Naive B cell (primary cell): Measurements from ENCODE around the gene UBA6. TPM values are rescaled to one million over a fixed set of nuclear protein-coding genes. Genes with fewer than 3 reads are reported as not detected.
"Not testable (repeated sequence)": the region's sequence is repeated elsewhere in the genome, so short reads cannot be mapped to it uniquely, and the experiment has no call there.

Experiments
- ATAC-seq, 2 donors: fragments of 150-1000 bp; cut with Tn5 transposase; 2 replicates each; pipeline ENCODE4 v1.10.0; 2021; ENCODE audit warnings: low read depth in 2 of 2, mild to moderate bottlenecking in 2 of 2, moderate library complexity in 2 of 2
- DNase-seq: peaks from one replicate; pipeline ENCODE4 v3.0.0; 2022
- H3K27ac Mint-ChIP-seq, 6 donors: one replicate each; pipeline ENCODE4 v1.8.0; 2020 to 2022; ENCODE audit warnings: mild to moderate bottlenecking in 6 of 6, mixed read lengths in 6 of 6, moderate library complexity in 5 of 6, inconsistent platforms in 2 of 6
- H3K27me3 Mint-ChIP-seq, 3 donors: one replicate each; pipeline ENCODE4 v1.8.0; 2021 to 2022; ENCODE audit warnings: mixed read lengths in 3 of 3, mild to moderate bottlenecking in 1 of 3
- H3K36me3 Mint-ChIP-seq, 2 donors: one replicate each; pipeline ENCODE4 v1.8.0; 2020 to 2022; ENCODE audit warnings: mixed read lengths in 2 of 2, inconsistent platforms in 1 of 2, mild to moderate bottlenecking in 1 of 2
- H3K4me1 Mint-ChIP-seq, 3 donors: one replicate each; pipeline ENCODE4 v1.8.0; 2020 to 2022; ENCODE audit warnings: mixed read lengths in 3 of 3, inconsistent platforms in 1 of 3, mild to moderate bottlenecking in 1 of 3, moderate library complexity in 1 of 3
- H3K4me3 Mint-ChIP-seq, 8 donors: one replicate each; pipeline ENCODE4 v1.8.0; 2020 to 2022; ENCODE audit warnings: mild to moderate bottlenecking in 8 of 8, mixed read lengths in 8 of 8, moderate library complexity in 8 of 8, inconsistent platforms in 2 of 8
- H3K9me3 Mint-ChIP-seq, 7 donors: one replicate each; pipeline ENCODE4 v1.8.0; 2020 to 2022; ENCODE audit warnings: mixed read lengths in 7 of 7, mild to moderate bottlenecking in 5 of 7, inconsistent platforms in 2 of 7, moderate library complexity in 1 of 7
- polyA plus RNA-seq, 6 donors: library from polyadenylated mRNA; unstranded; fragments of 300-500 nt; fragmentation: Illumina TruSeq; gene quantifications; one replicate each; pipeline ENCODE4 v1.2.3, GENCODE V29; 2021; ENCODE audit warnings: low read depth in 6 of 6

The UBA6 gene
- polyA plus RNA-seq = 10 to 100 TPM; 10.3 to 40.9 (median 26.6) TPM

DNA sequence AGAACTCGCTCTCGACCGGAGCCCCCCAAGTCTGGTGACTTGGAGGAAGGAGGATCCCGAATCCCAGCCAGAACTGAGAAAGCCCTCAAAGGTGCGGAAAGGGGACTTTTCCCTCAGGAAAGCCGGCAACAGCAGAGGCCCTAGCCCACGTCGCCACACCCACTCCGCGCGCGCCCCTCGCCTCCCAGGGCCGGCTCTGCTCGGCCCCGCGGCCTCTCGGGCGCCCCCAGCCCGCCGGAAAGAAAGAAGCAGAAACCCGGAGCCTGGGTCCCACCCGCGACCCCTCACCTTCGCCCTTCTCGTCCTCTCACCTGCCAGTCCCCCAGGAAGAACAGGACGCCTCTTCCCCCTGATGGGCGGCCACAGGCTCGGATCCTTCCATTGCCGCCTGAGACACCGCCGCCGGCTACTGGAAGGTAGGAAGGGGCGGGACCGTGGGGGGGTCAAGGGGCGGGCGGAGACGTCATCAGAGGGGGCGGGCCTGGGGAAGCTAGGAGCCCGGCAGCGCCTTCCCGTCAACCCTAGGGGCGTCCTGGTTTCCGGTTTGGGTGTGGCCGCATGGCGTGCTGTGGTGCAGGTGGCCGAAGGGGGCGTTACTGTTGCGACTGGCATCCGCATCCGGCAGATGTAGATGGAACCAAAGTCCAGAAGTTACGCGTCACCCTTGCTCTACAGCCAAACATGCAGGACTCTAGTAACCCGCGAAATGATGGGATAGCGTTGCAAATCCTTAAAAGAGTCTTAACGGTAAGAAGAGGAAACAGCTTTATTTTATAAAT, at the start of gene UBA6:
UBA6 (minus strand) TSS at position 418 of the 779 bp plus-strand sequence; CDS start at position 382, 36 bp downstream.
- ATAC-seq (peak; percentile 95), DNase-seq (peak; percentile 94)
- Mint-ChIP-seq H3K9me3 (peaks cover 0 to 2% (median 0%) of the 10 kb centered on the region in 7 donors), H3K27ac (peak within 1 kb of the TSS; percentile 96 to 99 (median 98)), H3K27me3 (no peaks in the 10 kb centered on the region), H3K36me3 (peaks cover under 1 to 4% of the 10 kb centered on the region in 2 donors), H3K4me1 (peaks cover 37 to 67% (median 53%) of the 10 kb centered on the region in 3 donors), H3K4me3 (peak within 1 kb of the TSS; percentile 91 to 99 (median 96))

GRCh38 chr4:67750691-67751090, 49.7 kb upstream of the UBA6 start:
- no peak for ATAC-seq
- no peaks in the 10 kb centered on the region for H3K27me3 Mint-ChIP-seq
- H3K27ac Mint-ChIP-seq = no peak overlapping the region
- H3K4me3 Mint-ChIP-seq = no peak overlapping the region
- H3K9me3 Mint-ChIP-seq = no peaks in the 10 kb centered on the region
- no peak for DNase-seq
- H3K36me3 Mint-ChIP-seq = no peaks in the 10 kb centered on the region
- peaks cover 3 to 8% (median 3%) of the 10 kb centered on the region in 3 donors for H3K4me1 Mint-ChIP-seq

DNA sequence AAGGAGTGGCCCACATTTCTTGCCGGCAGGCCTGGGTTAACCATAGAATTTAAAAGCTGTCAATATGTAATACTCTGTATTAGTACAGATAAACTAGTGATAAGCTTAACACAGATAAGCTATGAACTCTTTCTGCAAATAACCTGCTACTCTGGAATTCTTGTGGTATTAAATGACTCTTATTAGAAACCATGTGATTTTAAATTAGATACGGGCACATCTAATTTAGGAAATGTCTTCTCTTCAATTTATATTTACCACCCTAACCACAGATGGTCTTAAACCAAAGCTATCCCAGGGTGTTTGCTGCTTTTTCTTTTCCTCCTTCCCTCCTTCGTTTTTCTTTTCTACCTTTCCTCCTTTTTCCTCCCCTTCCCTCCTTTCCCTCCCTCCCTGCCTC, 48.3 kb upstream of the UBA6 start:
- H3K27ac Mint-ChIP-seq = no peak overlapping the region
- H3K27me3 Mint-ChIP-seq = no peaks in the 10 kb centered on the region
- H3K9me3 Mint-ChIP-seq = no peaks in the 10 kb centered on the region
- DNase-seq = no peak
- H3K36me3 Mint-ChIP-seq = no peaks in the 10 kb centered on the region
- peaks cover 3 to 8% (median 3%) of the 10 kb centered on the region in 3 donors for H3K4me1 Mint-ChIP-seq
- ATAC-seq = no peak
- no peak overlapping the region for H3K4me3 Mint-ChIP-seq

- H3K4me1 Mint-ChIP-seq = peaks cover 3 to 8% (median 3%) of the 10 kb centered on the region in 3 donors
- H3K27ac Mint-ChIP-seq = no peak overlapping the region
- H3K36me3 Mint-ChIP-seq = peaks cover 0 to 2% of the 10 kb centered on the region in 2 donors
- no peak for ATAC-seq
- H3K4me3 Mint-ChIP-seq = no peak overlapping the region
- peak; percentile 28 for DNase-seq
- no peaks in the 10 kb centered on the region for H3K27me3 Mint-ChIP-seq
- no peaks in the 10 kb centered on the region for H3K9me3 Mint-ChIP-seq
These were observed 46.0 kb upstream of the UBA6 start for GRCh38 chr4:67746797-67747495.

- Mint-ChIP-seq H3K27me3 (no peaks in the 10 kb centered on the region), H3K4me3 (no peak overlapping the region), H3K4me1 (peaks cover 3 to 8% (median 3%) of the 10 kb centered on the region in 3 donors), H3K27ac (no peak overlapping the region), H3K36me3 (peaks cover 0 to 6% of the 10 kb centered on the region in 2 donors), H3K9me3 (no peaks in the 10 kb centered on the region)
- DNase-seq = no peak
- ATAC-seq = no peak
These were observed 43.8 kb upstream of the UBA6 start for GRCh38 chr4:67744561-67745283.

- no peak overlapping the region for H3K27ac Mint-ChIP-seq
- H3K9me3 Mint-ChIP-seq = no peaks in the 10 kb centered on the region
- H3K27me3 Mint-ChIP-seq = no peaks in the 10 kb centered on the region
These were observed 42.2 kb upstream of the UBA6 start for GRCh38 chr4:67743194-67743593.

GRCh38 chr4:67736262-67736661, 35.3 kb upstream of the UBA6 start:
- Mint-ChIP-seq H3K4me1 (no peaks in the 10 kb centered on the region), H3K4me3 (no peak overlapping the region), H3K9me3 (no peaks in the 10 kb centered on the region), H3K36me3 (peaks cover 0 to 10% of the 10 kb centered on the region in 2 donors), H3K27ac (peak overlapping the region in 1 of 6 donors; percentile 63), H3K27me3 (no peaks in the 10 kb centered on the region)
- no peak for ATAC-seq
- no peak for DNase-seq

More at GRCh38 chr4:67743194-67743593, 42.2 kb upstream of the UBA6 start:
- DNase-seq (no peak), ATAC-seq (no peak)
- peaks cover 0 to 6% of the 10 kb centered on the region in 2 donors for H3K36me3 Mint-ChIP-seq
- H3K4me1 Mint-ChIP-seq = peaks cover 3 to 8% (median 3%) of the 10 kb centered on the region in 3 donors
- H3K4me3 Mint-ChIP-seq = no peak overlapping the region

GRCh38 chr4:67735325-67735724, 34.4 kb upstream of the UBA6 start:
- H3K4me1 Mint-ChIP-seq = no peaks in the 10 kb centered on the region
- ATAC-seq = no peak
- no peaks in the 10 kb centered on the region for H3K27me3 Mint-ChIP-seq
- no peaks in the 10 kb centered on the region for H3K9me3 Mint-ChIP-seq
- H3K27ac Mint-ChIP-seq = no peak overlapping the region
- peaks cover 0 to 10% of the 10 kb centered on the region in 2 donors for H3K36me3 Mint-ChIP-seq
- no peak for DNase-seq
- H3K4me3 Mint-ChIP-seq = no peak overlapping the region

DNA sequence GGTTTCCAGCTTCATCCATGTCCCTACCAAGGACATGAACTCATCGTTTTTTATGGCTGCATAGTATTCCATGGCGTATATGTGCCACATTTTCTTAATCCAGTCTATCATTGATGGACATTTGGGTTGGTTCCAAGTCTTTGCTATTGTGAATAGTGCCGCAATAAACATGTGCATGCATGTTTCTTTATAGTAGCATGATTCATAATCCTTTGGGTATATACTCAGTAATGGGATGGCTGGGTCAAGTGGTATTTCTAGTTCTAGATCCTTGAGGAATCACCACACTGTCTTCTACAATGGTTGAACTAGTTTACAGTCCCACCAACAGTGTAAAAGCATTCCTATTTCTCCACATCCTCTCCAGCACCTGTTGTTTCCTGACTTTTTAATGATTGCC, 29.6 kb upstream of the UBA6 start:
- H3K4me3 Mint-ChIP-seq, ATAC-seq: not testable (repeated sequence)

DNA sequence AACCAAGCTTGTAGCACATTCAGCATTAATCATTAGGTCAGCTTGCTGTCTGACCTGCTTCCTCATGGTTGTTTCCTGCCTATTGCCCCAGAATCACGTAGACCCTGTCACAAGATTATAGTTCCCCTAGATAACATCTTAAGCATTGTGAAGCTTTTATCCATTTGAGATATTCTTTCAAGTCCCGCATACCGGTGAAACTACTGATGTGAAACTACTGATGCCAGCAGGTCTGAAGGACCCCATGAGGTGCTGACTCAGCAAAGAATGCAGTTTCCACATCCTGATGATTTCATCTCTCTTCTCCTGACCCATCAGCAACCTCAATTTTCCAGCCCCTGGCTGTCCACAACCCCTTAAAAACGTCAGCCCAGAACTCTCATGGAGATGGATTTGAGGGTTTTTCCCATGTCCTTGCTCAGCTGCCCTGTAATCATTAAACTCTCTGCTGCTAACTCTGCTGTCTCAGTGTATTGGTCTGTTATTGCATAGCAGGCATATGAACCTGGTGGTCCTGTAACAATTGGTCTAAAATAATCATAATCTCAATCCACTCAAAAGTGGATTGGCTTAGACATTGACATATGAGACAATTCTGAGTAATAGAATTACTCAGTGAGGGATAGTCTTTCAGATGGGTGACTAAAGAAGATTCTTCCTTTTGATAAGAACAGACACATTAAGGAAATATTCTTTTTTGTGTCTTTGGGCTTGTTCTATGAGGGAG, 26.3 kb upstream of the UBA6 start:
- no peak for DNase-seq
- no peak for ATAC-seq
- H3K27ac Mint-ChIP-seq = peak overlapping the region in 1 of 6 donors; percentile 15

More for the DNA sequence above, 29.6 kb upstream of the UBA6 start:
- not testable (repeated sequence) for H3K4me1 Mint-ChIP-seq, DNase-seq, H3K27ac Mint-ChIP-seq, H3K9me3 Mint-ChIP-seq, H3K27me3 Mint-ChIP-seq
- peaks cover 14 to 17% of the 10 kb centered on the region in 2 donors for H3K36me3 Mint-ChIP-seq

DNA sequence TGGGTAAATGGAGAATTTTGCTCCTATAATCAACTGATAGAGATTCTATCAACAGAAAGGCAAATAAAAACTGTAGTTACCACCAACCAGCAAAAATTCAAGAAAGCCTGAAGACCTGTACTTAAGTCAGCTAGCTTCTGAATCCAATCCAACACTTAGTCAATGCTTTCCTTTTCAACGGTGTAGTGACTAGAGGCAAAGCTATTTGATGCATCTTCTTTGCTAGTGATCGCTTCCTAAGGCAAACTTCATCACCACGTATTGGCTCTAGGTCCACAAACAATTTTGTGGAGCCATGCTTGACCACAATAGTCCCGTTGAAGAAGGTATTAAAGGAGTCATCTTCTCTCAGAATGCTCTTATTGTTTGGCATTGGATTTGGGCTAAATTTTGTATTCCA, 25.0 kb upstream of the UBA6 start:
- ATAC-seq (no peak), DNase-seq (no peak)
- Mint-ChIP-seq H3K36me3 (peaks cover 10 to 17% of the 10 kb centered on the region in 2 donors), H3K4me1 (peaks cover 0 to 4% (median 0%) of the 10 kb centered on the region in 3 donors), H3K4me3 (no peak overlapping the region), H3K27ac (peak overlapping the region in 1 of 6 donors; percentile 15), H3K27me3 (no peaks in the 10 kb centered on the region), H3K9me3 (peaks cover 0 to 4% (median 0%) of the 10 kb centered on the region in 7 donors)

More for the DNA sequence above, 26.3 kb upstream of the UBA6 start:
- peaks cover 0 to 3% (median 0%) of the 10 kb centered on the region in 7 donors for H3K9me3 Mint-ChIP-seq
- peaks cover 14 to 17% of the 10 kb centered on the region in 2 donors for H3K36me3 Mint-ChIP-seq
- H3K27me3 Mint-ChIP-seq = no peaks in the 10 kb centered on the region
- H3K4me3 Mint-ChIP-seq = no peak overlapping the region
- H3K4me1 Mint-ChIP-seq = peaks cover 0 to 4% (median 0%) of the 10 kb centered on the region in 3 donors

DNA sequence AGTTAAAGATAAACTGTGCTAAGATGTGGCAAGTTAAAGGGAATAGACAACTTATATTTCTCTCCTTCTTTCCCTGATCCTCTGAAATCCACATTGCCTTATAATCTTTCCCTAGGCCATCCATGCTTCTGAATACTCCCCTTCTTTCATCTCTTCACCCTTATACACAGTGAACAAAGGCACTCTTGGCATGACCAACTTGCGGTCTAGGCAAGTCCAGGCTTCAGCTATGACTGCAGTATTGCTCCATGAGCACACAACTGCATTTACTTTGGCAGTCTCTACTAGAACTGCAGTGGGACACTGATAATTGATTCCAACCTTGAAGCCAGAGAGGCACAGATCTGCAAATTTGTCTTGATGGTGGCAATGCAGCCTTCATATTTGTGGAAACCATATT, 24.2 kb upstream of the UBA6 start:
- Mint-ChIP-seq H3K27ac (no peak overlapping the region), H3K9me3 (peaks cover 0 to 4% (median 0%) of the 10 kb centered on the region in 7 donors), H3K4me3 (no peak overlapping the region), H3K36me3 (peaks cover 11 to 17% of the 10 kb centered on the region in 2 donors), H3K27me3 (no peaks in the 10 kb centered on the region), H3K4me1 (peaks cover 0 to 4% (median 0%) of the 10 kb centered on the region in 3 donors)
- DNase-seq (no peak), ATAC-seq (no peak)
